ENCODE results near the gene TJP3.

The TJP3 gene

DNA sequence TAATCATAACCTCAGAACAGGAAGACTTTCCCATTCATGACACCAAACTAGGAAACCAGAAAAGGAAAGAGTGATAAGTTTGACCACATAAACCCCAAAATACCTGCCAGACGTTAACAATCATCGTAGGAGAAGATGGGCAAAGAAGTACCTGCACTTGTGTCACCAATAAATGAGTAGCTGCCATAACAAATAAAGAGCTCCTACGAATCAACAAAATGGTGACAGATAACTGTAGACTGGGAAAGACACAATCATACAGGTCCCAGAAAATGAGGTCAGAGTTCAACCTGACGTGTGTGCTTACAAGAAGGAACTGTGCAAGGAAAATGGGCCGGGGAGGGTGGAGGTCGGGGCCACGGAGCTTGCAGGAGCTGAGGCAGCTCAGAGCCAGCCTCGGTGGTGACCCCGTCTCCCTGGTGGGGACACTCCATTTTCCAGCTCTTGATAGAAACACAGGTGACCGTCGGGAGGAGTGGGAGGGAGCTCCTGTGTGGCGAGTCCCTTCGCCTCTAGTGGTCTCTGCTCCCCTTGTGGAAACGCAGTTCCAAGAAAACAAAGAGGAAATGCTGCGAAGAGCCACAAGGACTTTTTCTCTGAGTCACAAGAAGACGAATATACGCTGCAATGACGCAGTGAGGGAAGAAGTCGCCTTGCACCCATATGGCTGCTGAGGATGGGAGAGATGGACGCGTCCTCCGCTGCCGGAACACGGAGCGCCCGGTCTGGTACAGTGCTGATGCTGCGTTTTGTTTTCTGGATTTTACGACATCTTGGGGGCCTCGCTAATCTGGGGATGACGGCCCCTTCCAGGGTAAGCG is 17.4 kb upstream of the TJP3 start:
- no peak for DNase-seq (ENCODE audit: low read depth in 2 of 2)

DNA sequence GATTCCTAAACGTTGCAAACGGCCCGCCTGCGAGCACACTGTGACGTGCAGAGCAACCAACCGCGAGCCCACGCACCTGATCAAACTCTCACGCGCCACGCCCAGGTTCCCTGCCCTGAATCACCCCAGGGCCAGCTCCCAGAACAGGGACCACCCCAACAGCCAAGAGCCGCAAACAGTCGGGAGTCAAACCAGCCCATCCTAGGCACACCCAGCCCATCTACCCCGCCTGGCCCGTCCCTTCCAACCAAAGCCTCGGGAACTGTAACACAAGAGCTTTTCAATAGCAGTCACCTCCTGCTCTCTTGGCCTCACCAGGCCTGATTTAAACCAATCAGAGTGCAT is 16.8 kb upstream of the TJP3 start:
- no peak for DNase-seq (ENCODE audit: low read depth in 2 of 2)

DNA sequence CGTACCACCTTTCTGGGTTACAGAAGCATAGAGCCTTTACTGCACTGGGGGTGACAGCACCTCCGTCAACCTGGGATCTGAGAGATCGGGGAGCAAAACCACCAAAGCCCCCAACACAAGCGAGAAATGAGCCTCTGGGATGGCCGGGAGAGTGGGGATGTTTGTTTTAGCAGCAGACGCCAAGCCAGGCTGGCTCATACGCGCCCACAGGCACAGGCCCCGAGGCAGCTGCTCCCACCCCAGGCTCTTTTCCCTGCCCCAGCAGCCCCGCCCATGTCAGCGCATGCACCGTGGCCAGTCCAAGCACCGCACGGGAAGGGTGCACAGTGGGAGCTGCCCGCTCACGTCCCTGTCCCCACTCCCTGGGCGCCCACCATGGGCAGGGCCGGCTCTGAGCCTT is 16.5 kb upstream of the TJP3 start:
- no peak for DNase-seq (ENCODE audit: low read depth in 2 of 2)

DNA sequence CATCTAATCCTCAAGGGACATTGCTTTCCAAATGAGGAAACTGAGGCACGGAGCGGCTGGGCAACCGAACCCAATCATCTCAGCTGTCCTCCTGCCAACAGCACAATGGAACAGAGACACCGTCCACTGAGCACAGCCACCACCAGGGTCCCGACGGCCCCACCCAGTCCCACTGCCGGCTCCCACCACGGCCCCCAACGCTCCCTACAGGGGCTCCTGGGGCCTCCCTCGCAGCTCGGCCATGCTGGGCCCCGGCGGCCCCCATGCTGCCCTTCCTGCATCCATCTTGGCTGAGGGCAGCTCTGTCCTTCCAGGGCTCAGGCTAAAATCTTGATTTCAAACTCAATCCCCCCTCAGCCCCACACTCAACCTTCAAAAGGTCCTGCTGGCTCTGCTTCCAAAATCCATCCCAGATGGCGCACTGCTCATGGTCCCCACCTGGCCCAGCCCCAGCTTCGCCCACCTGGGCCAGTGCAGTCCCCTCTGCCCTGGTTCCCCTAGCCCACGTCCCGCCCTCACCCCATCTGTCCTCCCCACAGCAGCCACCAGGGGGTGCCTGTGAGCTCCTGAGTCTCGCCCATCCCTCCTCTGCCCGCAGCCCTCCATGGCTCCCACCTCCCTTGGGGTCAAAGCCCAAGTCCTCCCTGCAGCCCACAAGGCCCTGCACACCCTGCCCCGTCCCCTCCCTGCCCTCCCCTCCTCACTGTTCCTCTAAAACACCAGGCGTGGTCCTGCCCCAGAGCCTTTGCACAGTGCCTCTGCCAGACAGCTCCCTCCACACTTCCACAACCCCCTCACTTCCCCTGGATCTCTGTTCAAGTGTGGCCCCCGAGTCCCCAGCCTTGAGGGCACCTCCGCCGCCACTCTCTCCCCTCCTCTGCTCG is 15.8 kb upstream of the TJP3 start:
- DNase-seq (ENCODE audit: low read depth in 2 of 2) = no peak

DNA sequence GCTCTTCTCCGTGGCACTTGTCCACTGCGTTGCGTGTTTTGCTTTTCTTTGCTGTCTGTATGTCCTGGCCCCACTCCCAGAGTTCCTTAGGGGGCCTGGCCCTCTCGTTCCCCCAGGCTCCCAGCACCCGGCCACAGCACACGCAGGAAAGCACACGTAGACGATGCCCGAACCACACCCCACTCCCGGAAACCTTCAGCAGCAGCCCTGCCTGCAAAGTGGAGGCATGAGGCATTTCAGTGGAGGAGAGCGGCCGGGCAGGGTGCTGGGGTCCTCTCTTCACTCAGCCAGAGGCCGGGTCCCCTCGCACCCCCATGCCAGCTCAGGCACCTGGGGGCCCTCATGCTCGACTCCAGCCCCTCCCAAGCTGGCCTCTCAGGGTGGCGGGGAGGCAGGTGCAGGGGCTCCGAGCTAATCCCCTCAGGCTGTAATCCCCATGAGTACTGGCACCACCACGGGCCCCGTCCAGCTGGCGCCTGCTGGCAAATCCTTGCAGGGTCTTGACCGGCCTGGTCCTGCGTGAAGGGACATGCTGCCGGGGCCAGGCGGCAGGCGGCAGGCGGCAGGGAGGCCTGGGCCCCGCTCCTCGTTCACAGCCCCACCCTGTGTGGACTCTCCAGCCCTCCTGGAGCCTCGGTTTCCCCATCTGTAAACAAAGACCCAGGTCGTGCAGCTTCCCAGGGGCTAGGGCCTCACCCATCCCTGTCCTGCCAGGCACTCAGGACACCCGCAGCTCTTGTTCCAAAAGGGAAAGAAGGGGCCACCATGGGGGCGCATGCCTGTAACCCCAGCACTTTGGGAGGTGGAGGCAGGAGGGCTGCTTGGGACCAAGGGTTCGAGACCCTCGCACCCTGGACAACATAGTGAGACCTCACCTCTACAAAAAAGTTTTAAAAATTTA is 14.9 kb upstream of the TJP3 start:
- DNase-seq (ENCODE audit: low read depth in 2 of 2) = no peak

DNA sequence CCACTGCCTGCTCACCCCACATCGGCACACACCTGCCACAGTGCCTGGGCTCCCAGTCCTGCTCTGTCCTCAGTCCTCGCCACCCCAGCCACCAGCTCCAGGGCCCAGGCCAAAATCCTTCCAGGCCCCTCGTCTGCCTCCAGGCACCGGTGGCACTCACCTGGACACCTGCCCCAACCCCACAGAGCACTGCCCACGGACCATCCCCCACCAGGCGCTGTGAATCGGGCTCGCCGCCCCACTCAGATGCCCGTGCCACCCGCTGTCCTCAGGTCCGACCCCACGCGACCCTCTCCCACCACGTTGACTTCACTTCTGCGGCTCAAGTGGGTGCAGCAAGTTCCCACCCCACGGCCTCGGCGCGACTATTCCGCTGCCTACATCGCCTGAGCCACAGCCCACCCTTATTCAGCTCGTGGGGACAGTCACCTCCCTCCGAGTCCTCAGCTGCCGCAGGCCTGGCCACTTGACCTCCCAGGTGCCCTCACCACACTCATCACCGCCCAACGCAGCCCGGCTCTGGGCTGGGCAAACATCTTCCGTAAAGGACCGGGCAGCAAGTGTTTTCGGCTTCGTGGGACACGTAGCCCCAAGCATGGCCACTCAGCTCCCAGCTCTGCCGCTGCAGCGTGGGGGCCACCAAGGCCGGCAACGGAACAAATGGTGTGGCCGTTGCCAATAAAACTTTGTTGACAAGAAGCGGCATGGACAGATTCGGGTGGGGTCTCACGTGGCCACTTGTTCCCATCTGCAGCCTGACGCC is 13.6 kb upstream of the TJP3 start:
- no peak for DNase-seq (ENCODE audit: low read depth in 2 of 2)

DNA sequence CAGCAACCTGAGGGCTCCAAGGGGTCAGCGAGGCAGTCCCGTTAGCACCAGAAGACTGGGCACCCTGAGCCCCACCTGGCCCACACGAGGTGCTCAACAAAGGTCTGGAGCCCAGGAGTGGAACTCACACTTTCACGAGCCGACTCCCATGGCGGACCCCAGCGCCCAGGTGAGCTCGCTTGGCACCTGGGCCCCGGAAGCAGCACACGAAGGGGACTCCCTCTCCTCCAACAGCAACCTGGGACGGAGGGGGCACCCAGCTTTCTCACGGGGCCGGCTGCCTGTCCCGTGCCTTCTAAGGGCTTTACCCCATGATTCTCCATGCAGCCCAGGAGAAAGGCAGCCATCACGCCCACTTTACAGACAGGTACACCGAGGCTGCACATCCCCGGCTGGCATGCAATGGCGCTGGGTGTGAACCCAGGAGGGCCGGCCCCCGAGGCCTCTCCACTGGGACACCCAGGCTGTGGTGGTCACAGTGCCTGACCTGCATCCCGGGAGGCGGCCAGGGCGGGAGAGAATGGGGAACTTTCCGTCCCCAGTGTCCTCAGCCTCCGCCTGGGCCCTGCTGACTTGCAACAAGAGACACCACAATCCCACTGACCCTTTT is 13.0 kb upstream of the TJP3 start:
- no peak for DNase-seq (ENCODE audit: low read depth in 2 of 2)

DNA sequence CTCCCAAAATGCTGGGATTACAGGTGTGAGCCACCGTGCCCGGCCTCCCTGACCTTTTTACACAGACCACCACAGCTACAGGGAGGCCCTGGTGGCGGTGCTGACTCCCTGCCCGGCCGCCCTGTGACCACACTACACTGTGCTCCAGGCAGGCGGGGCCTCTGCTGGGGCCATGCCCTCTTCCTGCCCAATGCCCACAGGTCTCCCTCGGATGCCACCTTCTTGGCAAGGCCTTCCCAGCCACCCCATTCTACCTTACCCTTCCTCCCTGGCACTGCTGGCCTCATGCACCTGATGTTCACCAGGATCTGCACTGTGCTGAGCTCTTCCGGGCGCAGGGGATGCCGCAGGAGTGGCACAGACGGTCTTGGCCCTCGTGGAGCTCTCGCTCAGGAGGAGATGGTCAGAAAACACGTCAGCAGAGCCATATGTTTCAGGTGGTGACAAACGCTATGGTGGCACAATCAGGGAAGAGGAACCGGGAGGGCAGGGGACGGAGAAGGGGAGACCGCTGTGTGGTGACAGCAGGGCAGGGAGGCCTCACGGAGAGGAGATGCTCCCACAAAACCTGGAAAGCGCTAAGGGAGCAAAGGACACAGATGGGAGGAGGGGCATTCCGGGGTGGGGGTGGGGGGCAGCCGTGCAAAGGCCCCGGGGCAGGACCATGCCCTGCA is 12.1 kb upstream of the TJP3 start:
- no peak for DNase-seq (ENCODE audit: low read depth in 2 of 2)

DNA sequence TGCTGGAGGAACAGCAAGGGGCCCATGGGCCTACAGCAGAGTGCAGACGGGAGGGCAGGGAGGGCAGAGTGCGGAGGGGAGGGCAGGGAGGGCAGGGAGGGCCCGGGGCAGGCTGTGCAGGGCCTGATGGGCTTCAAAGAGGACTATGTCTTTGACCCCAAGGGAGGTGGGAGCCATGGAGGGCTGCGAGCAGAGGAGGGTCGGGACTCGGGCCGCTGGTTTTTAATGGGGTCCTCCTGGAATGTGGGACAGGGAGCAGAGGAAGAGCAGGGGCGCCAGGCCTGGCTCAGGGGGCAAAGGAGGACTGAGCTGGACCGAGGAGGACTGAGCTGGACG is 11.6 kb upstream of the TJP3 start:
- DNase-seq (ENCODE audit: low read depth in 2 of 2) = no peak

DNA sequence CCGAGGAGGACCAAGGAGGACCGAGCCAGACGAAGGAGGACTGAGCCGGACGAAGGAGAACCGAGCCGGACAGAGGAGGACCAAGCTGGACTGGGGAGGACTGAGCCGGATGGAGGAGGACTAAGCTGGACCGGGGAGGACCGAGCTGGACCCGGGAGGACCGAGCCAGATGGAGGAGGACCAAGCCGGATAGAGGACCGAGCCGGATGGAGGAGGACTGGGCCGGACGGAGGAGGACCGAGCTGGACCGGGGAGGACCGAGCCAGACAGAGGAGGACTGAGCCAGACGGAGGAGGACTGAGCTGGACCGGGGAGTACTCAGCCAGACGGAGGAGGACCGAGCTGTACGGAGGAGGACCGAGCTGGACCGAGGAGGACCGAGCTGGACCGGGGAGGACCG is 11.1 kb upstream of the TJP3 start:
- no peak for DNase-seq (ENCODE audit: low read depth in 2 of 2)

DNA sequence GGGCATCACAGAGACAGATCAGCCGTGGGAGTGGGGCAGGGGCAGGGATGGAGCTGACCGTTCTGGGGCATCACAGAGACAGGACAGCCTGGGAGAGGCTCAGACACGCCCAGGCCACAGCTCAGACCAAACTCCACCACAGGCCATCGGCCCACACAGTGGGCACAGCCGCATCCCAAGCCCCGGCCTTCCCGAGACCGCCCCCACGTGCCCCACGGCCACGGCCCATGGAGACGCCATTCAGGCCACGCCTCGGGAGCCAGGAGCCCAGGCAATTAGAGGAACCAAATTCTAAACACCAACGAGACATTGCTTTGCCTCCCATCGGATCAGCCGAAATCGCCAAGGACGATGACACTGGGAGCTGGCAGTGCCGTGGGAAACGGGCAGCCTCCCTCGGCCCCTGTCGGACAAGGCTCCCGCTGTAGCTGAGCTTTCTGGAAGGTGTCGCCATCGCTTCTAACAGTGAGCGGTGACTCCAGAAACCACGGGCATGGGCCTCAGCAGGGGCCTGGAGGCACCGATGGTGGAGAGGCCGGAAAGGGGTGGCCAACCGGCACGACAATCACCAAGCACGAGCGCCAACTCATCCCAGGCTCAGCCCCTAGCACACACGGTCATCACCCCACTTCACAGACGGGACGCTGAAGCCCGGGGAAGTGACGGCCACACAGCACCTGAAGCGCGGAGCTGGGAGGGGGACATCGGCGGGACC is 10.4 kb upstream of the TJP3 start:
- DNase-seq (ENCODE audit: low read depth in 2 of 2) = no peak

DNA sequence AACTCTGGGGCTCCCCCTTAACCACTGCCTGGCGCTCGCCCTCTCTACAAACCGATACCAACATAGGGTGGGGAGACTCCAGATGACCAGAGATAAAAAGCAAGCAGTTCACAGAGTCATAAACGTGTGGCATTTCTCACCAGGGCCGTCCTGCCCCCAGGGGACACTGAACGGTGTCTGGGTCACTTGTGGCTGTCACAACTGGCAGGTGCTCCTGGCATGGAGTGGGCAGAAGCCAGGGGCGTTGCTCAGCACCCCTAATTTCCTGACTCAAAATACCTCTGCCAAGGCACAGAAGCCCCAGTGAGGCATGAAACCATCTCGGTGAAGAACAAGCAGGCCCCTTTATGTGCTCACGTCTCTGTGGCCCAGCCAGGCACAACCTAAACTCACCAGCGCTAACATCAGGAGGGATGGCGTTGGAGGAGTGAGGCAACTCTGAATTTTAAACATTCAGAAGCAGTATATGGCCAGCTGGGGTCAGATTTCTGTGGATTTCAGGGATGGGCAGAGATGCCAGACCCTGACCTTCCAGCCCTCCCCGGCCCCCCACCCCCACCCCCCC is 9.7 kb upstream of the TJP3 start:
- no peak for DNase-seq (ENCODE audit: low read depth in 2 of 2)

DNA sequence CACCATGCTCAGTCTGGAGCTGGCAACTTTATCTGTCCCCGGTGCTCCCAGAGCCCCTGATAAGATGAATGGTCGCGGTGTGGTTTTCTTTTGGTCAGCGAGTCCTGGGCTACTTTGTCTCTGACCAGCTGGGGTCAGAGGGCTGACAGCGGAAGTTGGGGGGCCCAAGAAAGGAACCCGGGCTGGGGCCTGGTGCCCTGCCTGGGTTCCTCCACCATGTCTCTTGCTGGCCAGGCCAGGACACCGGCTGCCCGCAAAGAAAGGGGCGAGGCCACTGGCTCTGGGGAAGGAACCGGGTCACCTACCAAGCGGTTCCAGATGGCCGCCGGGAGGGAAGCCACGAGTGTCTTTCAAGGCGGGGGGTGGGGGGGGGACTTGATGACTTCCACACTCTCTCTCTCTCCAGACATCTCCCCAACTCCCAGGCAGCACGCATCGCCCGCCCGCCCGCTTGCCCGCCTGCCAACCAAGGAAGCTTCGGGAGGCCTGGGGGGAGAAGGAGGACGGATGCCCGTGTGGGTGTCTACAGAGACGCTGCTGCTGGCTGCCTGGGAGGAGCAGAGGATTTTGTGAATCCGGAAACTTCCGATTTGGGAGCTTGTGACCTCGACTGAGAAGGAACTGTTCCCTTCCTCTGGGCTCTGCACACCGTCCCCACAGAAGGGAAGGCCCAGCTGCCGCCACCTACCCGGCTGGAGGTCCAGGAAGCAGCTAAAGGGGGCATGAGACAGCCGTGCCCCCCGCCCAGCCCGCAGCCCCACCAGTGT is 9.0 kb upstream of the TJP3 start:
- no peak for DNase-seq (ENCODE audit: low read depth in 2 of 2)

DNA sequence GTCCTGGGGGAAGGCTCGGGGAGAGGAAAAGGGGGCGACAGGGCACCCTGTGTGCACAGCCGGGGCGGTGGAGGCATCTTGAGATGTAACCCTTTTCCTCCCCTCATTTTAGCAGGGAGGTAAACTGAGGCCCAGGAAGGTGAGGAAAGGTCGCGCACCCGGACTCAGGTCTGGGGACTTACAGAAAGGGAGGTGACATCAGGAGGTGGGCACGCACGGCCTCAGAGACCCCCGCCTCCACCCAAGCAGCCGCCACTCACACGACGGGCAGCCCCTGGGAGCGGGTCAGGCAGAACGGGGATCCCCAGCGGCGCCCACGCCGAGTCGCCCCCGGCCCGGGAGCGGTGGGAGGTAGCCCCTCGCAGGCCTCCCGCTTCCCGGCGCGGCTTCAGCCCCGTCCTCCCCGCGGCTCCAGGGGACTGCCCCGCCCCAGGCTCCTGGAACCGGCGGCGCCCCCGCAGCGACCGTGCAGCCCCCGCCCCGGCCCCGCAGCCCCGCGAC is 8.4 kb upstream of the TJP3 start:
- DNase-seq (ENCODE audit: low read depth in 2 of 2) = no peak

DNA sequence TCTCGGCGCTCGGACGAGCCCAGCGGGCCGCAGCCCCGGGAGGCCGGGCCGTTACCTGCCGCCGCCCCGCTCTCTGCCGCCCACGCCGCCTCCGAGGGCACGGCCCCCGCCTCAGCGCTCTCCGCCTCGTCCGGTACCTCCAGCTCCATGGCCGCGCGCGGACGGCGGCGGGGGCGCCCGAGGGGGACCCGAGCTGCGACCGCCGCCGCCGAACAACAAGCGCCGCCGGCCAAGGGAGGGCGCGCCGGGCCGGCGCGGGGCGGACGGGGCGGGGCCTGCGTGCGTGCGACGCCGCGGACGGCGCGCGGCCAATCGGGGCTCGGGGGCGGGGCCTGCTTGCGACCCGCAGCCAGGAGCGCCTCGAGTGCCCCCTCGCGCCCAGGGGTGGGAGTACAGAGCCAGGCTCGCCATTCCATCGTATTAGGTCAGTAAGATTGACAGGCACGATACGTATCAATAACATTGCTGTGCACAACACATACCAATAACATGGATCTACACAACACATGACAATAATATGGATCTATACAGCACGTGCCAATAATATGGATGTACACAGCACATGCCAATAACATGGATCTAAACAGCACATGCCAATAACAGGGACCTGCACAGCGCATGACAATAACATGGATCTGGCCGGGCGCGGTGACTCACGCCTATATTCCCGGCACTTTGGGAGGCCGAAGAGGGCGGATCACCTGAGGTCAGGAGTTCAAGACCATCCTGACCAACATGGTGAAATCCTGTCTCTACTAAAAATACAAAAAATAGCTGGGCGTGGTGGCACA is 7.7 kb upstream of the TJP3 start, which contains the start of gene PIP5K1C:
Gene PIP5K1C (minus strand): TSS at position 227 of the 791 bp plus-strand sequence. CDS start 78 bp downstream, at position 149.
- DNase-seq (ENCODE audit: low read depth in 2 of 2) = peak; percentile 91 to 94

DNA sequence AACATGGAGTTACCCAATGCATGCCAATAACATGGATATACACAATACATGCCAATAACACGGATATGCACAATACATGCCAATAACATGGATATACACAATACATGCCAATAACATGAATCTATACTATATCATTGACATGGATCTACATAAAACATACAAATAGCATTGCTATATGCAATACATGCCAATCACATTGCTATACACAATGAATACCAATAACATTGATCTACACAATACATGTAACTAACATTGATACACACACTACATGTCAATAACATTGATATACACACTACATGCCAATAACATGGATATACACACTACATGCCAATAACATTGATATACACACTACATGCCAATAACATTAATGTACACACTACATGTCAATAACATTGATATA is 7.0 kb upstream of the TJP3 start:
- no peak for DNase-seq (ENCODE audit: low read depth in 2 of 2)

DNA sequence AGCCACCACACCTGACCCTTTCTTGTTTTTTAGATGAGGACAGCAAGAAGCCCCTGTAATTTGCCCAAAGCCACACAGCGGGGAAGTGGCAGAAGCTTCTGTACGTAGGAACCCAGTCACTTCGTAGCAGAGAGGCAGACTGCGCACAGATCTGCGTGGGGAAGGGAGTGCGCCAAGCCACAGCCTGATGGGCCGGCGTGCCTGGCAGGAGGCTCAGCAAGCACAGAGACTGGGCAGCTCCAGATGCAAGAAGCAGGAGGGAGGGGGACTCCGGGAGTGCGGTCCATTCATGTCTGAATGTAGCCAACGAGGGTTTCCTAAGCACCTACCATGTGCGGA is 347 bp upstream of the TJP3 start:
- DNase-seq (ENCODE audit: low read depth in 2 of 2) = no peak

Data from stimulated activated CD8-positive, alpha-beta memory T cell treated with anti-CD3 and anti-CD28 coated beads, Interleukin-2, amount 100 ng/mL, for 48 hours (primary cell).